LNCaP clone FGC (cell line): ENCODE results near the gene LMX1B.
A peak's percentile ranks its signal among the peaks of the same experiment; 100 is the strongest.

Source experiments
- DNase-seq: peaks from one replicate; pipeline ENCODE4 v3.0.0-alpha.2; 2011; ENCODE audit warnings: low read depth
- H3K4me3 ChIP-seq: 2 replicates; pipeline ENCODE4 v1.5.1; 2011; ENCODE audit warnings: mild to moderate bottlenecking, low read depth, low read length, control low read depth
- TF ChIP-seq, protein P1 (sequence below): IDR thresholded peaks from 2 replicates; pipeline ENCODE4 v1.5.1; 2012; ENCODE audit warnings: mild to moderate bottlenecking; ENCODE audit not compliant: control insufficient read depth, insufficient read depth; ENCODE audit errors: extremely low read depth

LMX1B gene

GRCh38 chr9:126639318-126640000 lies 25.7 kb downstream of the LMX1B start:
- TF ChIP-seq, protein P1, sequence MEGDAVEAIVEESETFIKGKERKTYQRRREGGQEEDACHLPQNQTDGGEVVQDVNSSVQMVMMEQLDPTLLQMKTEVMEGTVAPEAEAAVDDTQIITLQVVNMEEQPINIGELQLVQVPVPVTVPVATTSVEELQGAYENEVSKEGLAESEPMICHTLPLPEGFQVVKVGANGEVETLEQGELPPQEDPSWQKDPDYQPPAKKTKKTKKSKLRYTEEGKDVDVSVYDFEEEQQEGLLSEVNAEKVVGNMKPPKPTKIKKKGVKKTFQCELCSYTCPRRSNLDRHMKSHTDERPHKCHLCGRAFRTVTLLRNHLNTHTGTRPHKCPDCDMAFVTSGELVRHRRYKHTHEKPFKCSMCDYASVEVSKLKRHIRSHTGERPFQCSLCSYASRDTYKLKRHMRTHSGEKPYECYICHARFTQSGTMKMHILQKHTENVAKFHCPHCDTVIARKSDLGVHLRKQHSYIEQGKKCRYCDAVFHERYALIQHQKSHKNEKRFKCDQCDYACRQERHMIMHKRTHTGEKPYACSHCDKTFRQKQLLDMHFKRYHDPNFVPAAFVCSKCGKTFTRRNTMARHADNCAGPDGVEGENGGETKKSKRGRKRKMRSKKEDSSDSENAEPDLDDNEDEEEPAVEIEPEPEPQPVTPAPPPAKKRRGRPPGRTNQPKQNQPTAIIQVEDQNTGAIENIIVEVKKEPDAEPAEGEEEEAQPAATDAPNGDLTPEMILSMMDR = no peak
- H3K4me3 ChIP-seq = no peak overlapping the region
- no peak for DNase-seq

DNA sequence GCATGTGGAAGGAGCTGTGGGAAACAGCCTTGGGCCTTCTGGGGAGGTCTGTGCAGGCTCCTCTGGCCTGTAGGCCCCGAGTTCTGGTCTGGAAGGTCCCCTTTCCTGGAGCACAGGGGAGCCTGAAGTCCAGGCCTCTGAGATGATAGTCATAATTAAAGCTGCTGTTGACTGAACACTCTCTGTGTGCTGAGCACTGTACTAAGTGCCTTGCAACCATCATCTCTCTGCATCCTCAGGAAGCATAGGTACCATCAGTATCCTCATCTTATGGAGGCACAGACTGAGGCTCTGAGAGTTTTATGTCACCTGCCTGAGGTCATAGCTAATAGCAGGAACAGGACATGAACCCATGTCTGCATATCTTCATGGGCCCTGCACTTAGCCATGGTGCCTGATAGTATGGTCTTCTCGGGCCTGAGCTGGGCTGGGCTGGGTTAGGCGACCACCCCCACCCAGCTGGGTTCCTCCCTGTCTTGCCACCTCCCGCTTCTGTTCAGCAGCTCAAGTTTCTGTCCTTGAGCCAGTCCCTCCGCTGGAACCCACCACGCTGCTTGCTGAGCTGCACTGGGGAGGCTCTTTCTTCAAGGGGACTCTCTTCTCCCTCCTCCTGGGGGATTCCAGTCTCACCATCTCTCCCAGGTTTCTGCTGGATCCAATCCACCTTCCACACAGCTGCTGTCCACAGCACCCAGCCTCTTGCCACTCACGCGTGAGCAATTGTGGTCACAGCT lies 27.6 kb downstream of the LMX1B start:
- no peak for DNase-seq
- TF ChIP-seq, protein P1 = no peak
- H3K4me3 ChIP-seq = no peak overlapping the region

DNA sequence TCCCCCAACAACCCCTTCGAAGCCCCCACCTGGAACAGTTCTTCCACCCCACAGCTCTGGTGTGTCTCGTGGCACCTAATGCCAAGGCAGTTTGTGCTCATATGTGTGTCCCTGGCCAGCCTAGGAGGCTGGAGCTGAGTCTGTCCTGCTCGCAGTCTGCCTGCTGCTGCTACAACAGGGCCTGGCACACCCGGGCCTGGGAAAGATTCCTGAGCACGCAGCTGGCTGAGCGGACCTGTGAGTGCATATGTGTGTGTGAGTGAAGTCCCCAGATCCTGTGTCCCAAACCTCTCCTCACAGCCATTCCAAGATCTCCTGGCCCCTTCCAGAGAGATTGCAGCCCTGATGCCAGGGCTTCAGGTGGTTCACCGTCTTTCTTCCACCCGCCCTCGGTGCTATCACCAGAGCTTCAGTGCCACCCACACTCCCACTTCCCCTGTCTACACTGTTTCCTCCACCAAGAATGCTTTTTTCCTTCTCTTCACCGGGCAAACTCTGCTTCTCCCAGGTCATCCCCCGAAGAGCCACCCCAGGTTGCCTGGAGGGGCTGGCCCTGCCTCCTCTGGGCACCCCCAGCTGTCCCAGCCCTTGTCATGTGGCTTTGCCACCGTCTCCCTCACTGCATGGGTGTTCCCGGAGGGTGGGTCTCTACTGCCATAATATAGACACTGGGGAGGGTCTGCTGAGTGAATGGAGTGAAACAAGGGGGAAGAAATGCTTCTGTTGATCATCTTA lies 28.4 kb downstream of the LMX1B start:
- TF ChIP-seq, protein P1 = no peak
- DNase-seq = no peak
- no peak overlapping the region for H3K4me3 ChIP-seq

GRCh38 chr9:126642839-126643238 lies 29.1 kb downstream of the LMX1B start:
- H3K4me3 ChIP-seq = no peak overlapping the region
- TF ChIP-seq, protein P1 = no peak
- DNase-seq = peak; percentile 53

DNA sequence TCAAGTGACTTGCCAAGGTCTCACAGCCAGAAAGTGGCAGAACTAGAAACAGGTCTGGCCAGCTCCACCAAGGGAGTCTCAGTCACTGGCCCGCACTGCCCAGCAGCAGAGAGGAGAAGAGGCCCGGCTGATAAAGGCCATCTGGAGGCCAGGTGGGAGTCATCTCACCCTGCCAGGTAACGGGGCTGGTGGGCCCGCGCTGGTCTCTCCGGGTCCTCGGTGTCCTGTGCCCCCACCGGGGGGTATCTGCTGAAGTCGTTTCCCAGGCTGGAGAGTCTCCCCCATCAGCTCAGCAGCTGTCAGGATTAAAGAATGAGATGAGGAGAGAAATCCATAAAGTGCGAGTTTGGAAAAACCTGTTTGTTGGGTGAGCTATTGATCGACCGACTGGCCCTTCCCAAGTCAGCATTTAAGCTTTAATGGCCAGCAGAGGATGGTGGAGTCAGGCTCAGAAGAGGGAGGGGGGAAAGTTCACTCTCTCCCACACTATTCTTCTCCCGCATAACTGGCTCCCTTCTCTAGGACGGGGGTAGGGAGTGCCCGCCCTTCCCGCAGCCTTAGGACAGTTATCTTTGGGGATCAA lies 30.3 kb downstream of the LMX1B start:
- TF ChIP-seq, protein P1 = no peak
- peak; percentile 70 for DNase-seq
- H3K4me3 ChIP-seq = 0 out of 2 replicates have a peak overlapping the region, but pooled peaks have one; percentile 13

DNA sequence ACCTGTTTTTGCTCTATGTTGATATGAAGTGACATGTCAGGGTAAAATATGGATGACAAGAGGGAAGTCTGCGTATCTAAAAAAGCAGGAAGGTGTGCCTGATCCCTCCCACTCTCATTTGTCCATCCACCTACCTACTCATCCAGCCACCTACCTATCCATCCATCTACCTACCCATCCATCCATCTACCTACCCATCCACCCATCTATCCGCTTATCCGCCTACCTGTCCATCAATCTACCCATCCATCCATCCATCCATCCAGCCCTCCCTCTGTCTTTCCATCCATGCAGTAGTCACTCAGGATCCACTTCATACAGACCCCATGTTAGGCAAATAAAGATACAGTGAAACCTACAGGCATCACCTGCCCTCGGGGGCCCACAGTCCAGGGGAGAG lies 32.4 kb downstream of the LMX1B start:
- DNase-seq = no peak
- TF ChIP-seq, protein P1 = no peak
- H3K4me3 ChIP-seq = no peak overlapping the region
